Rectal smooth muscle tissue (tissue), 1 donor: ENCODE results near the gene PLCD3.

ENCODE experiments used
- H3K27ac ChIP-seq: one replicate; pipeline ENCODE4 v1.7.0; 2013; ENCODE audit warnings: low read depth, low read length, inconsistent platforms
- H3K27me3 ChIP-seq: one replicate; pipeline ENCODE4 v1.7.0; 2013; ENCODE audit warnings: low read length; ENCODE audit not compliant: control insufficient read depth, insufficient read depth
- H3K36me3 ChIP-seq: one replicate; pipeline ENCODE4 v1.7.0; 2013; ENCODE audit warnings: low read length; ENCODE audit not compliant: control insufficient read depth, insufficient read depth
- H3K4me1 ChIP-seq: one replicate; pipeline ENCODE4 v1.7.0; 2013; ENCODE audit warnings: low read length; ENCODE audit not compliant: control insufficient read depth, insufficient read depth
- H3K4me3 ChIP-seq: one replicate; pipeline ENCODE4 v1.7.0; 2013; ENCODE audit warnings: low read length
- H3K9ac ChIP-seq: one replicate; pipeline ENCODE4 v1.7.0; 2013; ENCODE audit warnings: low read length

The PLCD3 gene

GRCh38 chr17:45136846-45137560 is 4.7 kb upstream of the PLCD3 start:
- H3K9ac ChIP-seq = peak overlapping the region; percentile 10
- no peaks in the 10 kb centered on the region for H3K27me3 ChIP-seq
- H3K36me3 ChIP-seq = peaks cover 2% of the 10 kb centered on the region
- no peaks in the 10 kb centered on the region for H3K4me1 ChIP-seq
- H3K27ac ChIP-seq = no peak overlapping the region
- no peak overlapping the region for H3K4me3 ChIP-seq

- Histone ChIP-seq H3K4me1 (peaks cover 6% of the 10 kb centered on the region), H3K27ac (peak overlapping the region; percentile 88), H3K36me3 (peaks cover 2% of the 10 kb centered on the region), H3K4me3 (peak overlapping the region; percentile 79), H3K27me3 (no peaks in the 10 kb centered on the region), H3K9ac (peak overlapping the region; percentile 46)
Observed at GRCh38 chr17:45135978-45136791, 3.9 kb upstream of the PLCD3 start.

GRCh38 chr17:45135192-45135977 is 3.1 kb upstream of the PLCD3 start, which contains the start of gene ACBD4:
ACBD4 (plus strand) TSS chr17:45135687; CDS start chr17:45136145, 458 bp downstream.
- H3K4me3 ChIP-seq = peak within 1 kb of the TSS; percentile 79
- H3K36me3 ChIP-seq = peaks cover 2% of the 10 kb centered on the region
- H3K4me1 ChIP-seq = peaks cover 10% of the 10 kb centered on the region
- H3K9ac ChIP-seq = peak within 1 kb of the TSS; percentile 46
- H3K27ac ChIP-seq = peak within 1 kb of the TSS; percentile 88
- no peaks in the 10 kb centered on the region for H3K27me3 ChIP-seq

GRCh38 chr17:45132572-45133463 is 503 bp upstream of the PLCD3 start:
- peak overlapping the region; percentile 88 for H3K9ac ChIP-seq
- H3K4me1 ChIP-seq = peaks cover 16% of the 10 kb centered on the region
- peak overlapping the region; percentile 97 for H3K27ac ChIP-seq
- H3K4me3 ChIP-seq = peak overlapping the region; percentile 74
- H3K27me3 ChIP-seq = no peaks in the 10 kb centered on the region
- H3K36me3 ChIP-seq = no peaks in the 10 kb centered on the region

- Histone ChIP-seq H3K36me3 (no peaks in the 10 kb centered on the region), H3K27ac (peak overlapping the region; percentile 83), H3K4me1 (peaks cover 24% of the 10 kb centered on the region), H3K27me3 (no peaks in the 10 kb centered on the region), H3K4me3 (peak overlapping the region; percentile 88), H3K9ac (peak overlapping the region; percentile 28)
Observed at GRCh38 chr17:45131616-45132319, 547 bp downstream of the PLCD3 start.

GRCh38 chr17:45130681-45131615 is 1.4 kb downstream of the PLCD3 start:
- Histone ChIP-seq H3K4me3 (peak overlapping the region; percentile 88), H3K9ac (peak overlapping the region; percentile 28), H3K27me3 (no peaks in the 10 kb centered on the region), H3K36me3 (no peaks in the 10 kb centered on the region), H3K4me1 (peaks cover 24% of the 10 kb centered on the region), H3K27ac (peak overlapping the region; percentile 83)

- H3K9ac ChIP-seq = no peak overlapping the region
- H3K27ac ChIP-seq = peak overlapping the region; percentile 44
- peaks cover 24% of the 10 kb centered on the region for H3K4me1 ChIP-seq
- H3K36me3 ChIP-seq = no peaks in the 10 kb centered on the region
- peak overlapping the region; percentile 88 for H3K4me3 ChIP-seq
- H3K27me3 ChIP-seq = no peaks in the 10 kb centered on the region
Observed at GRCh38 chr17:45129940-45130680, 2.2 kb downstream of the PLCD3 start.

- H3K27ac ChIP-seq = no peak overlapping the region
- peaks cover 24% of the 10 kb centered on the region for H3K4me1 ChIP-seq
- no peak overlapping the region for H3K9ac ChIP-seq
Observed at GRCh38 chr17:45129426-45129939, 2.8 kb downstream of the PLCD3 start.

GRCh38 chr17:45128989-45129388 is 3.3 kb downstream of the PLCD3 start:
- Histone ChIP-seq H3K36me3 (no peaks in the 10 kb centered on the region), H3K27me3 (no peaks in the 10 kb centered on the region), H3K9ac (no peak overlapping the region), H3K27ac (peak overlapping the region; percentile 79), H3K4me3 (no peak overlapping the region), H3K4me1 (peaks cover 24% of the 10 kb centered on the region)

More at GRCh38 chr17:45129426-45129939, 2.8 kb downstream of the PLCD3 start:
- Histone ChIP-seq H3K36me3 (no peaks in the 10 kb centered on the region), H3K4me3 (no peak overlapping the region), H3K27me3 (no peaks in the 10 kb centered on the region)

GRCh38 chr17:45128331-45128730 is 4.0 kb downstream of the PLCD3 start:
- H3K36me3 ChIP-seq = no peaks in the 10 kb centered on the region
- peak overlapping the region; percentile 79 for H3K27ac ChIP-seq
- peaks cover 24% of the 10 kb centered on the region for H3K4me1 ChIP-seq
- H3K4me3 ChIP-seq = peak overlapping the region; percentile 7
- no peaks in the 10 kb centered on the region for H3K27me3 ChIP-seq
- H3K9ac ChIP-seq = peak overlapping the region; percentile 22
